ENCODE data around the gene NEFH. TPM values are rescaled to one million over a fixed set of nuclear protein-coding genes. Genes with fewer than 3 reads are reported as not detected.

Gene NEFH
- total RNA-seq, 1 experiment from 2014 or later: 5.7 TPM

DNA sequence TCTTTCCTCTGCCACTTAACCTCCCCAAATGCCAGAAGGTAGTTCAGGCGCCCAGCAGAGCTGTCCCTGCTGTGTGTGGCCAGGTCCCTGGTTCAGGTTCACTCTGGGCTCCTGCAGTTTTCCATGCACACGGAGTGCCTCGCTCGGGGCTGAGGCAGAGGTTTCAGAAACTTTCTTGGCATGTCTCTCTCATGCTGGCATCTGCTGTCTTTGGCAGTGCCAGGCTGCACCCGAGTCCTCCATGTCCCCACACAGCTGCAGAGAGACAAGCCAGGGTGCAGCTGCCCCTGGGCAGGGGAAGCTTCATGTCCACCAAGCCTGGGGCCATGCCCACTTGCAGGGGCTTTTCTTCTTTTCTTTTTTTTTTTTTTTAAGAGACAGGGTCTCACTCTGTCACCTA lies 7.0 kb upstream of the NEFH start:
- no peak overlapping the region for H4K91ac ChIP-seq (ENCODE audit: insufficient read length, low read depth, low read length)
- no peak overlapping the region for H3K9ac ChIP-seq (ENCODE audit: extremely low read depth, insufficient read length, low read length)
- no peak overlapping the region for H3K4me2 ChIP-seq (ENCODE audit: insufficient read depth, insufficient read length, low read length)
- H2BK120ac ChIP-seq (ENCODE audit: low read depth, low read length, poor library complexity, severe bottlenecking): no peak overlapping the region
- no CpG with 5 or more reads among the region's 5 CpGs for WGBS (ENCODE audit: extremely low coverage, insufficient read length, low lambda C conversion rate)
- H2BK5ac ChIP-seq (ENCODE audit: insufficient read length, low read length): no peak overlapping the region
- no peak overlapping the region for H2AFZ ChIP-seq (ENCODE audit: low read length)
- no peaks in the 10 kb centered on the region for H3K36me3 Mint-ChIP-seq (ENCODE audit: insufficient read depth in 1 of 3, low read depth in 3 of 3)
- H3K4me1 ChIP-seq (ENCODE audit: insufficient read depth, low read length): no peaks in the 10 kb centered on the region; the same call in 1 of the 2 replicates
- no peaks in the 10 kb centered on the region for H3K9me3 Mint-ChIP-seq
- H3K4me3 Mint-ChIP-seq: no peak overlapping the region; a peak in 1 of 5 replicates
- peaks cover 85% of the 10 kb centered on the region for H3K27me3 Mint-ChIP-seq (ENCODE audit: low read depth)
- no peak overlapping the region for H2BK20ac ChIP-seq (ENCODE audit: low read depth, low read length, poor library complexity, severe bottlenecking)
- TF ChIP-seq, protein P1, sequence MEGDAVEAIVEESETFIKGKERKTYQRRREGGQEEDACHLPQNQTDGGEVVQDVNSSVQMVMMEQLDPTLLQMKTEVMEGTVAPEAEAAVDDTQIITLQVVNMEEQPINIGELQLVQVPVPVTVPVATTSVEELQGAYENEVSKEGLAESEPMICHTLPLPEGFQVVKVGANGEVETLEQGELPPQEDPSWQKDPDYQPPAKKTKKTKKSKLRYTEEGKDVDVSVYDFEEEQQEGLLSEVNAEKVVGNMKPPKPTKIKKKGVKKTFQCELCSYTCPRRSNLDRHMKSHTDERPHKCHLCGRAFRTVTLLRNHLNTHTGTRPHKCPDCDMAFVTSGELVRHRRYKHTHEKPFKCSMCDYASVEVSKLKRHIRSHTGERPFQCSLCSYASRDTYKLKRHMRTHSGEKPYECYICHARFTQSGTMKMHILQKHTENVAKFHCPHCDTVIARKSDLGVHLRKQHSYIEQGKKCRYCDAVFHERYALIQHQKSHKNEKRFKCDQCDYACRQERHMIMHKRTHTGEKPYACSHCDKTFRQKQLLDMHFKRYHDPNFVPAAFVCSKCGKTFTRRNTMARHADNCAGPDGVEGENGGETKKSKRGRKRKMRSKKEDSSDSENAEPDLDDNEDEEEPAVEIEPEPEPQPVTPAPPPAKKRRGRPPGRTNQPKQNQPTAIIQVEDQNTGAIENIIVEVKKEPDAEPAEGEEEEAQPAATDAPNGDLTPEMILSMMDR (conservative IDR thresholded peaks at IDR 0.05): no peak
- no peak overlapping the region for H3T11ph ChIP-seq (ENCODE audit: low read length)
- H4K8ac ChIP-seq (replicated peaks; ENCODE audit: insufficient read length, low read depth, low read length): no peak overlapping the region
- H2AK5ac ChIP-seq (ENCODE audit: insufficient read length, low read length): no peak overlapping the region
- no peaks in the 10 kb centered on the region for H3K9me3 ChIP-seq (ENCODE audit: control insufficient read depth, low read depth, low read length)
- no peak overlapping the region for H3K56ac ChIP-seq (ENCODE audit: insufficient read length, low read depth, low read length)
- H3K27ac ChIP-seq (ENCODE audit: insufficient read length, low read depth, low read length): no peak overlapping the region
- H4K5ac ChIP-seq (ENCODE audit: insufficient read length, low read depth, low read length): no peak overlapping the region
- no peaks in the 10 kb centered on the region for H3K79me2 ChIP-seq (ENCODE audit: insufficient read depth, low read length)
- H3K23ac ChIP-seq (ENCODE audit: insufficient read length, low read depth, low read length): no peak overlapping the region
- no peak overlapping the region for H3K18ac ChIP-seq (ENCODE audit: insufficient read length, low read depth, low read length)
- no peaks in the 10 kb centered on the region for H4K20me1 ChIP-seq (ENCODE audit: control insufficient read depth, insufficient read depth, insufficient read length)
- H3K14ac ChIP-seq (ENCODE audit: insufficient read depth, low read length): no peak overlapping the region; the same call in 1 of the 2 replicates
- H3K79me1 ChIP-seq (ENCODE audit: insufficient read depth, low read depth, low read length, poor library complexity, severe bottlenecking): no peaks in the 10 kb centered on the region
- DNase-seq: no peak
- peaks cover 20 to 22% of the 10 kb centered on the region in 2 experiments for H3K4me1 Mint-ChIP-seq
- no peak overlapping the region for H2BK15ac ChIP-seq (ENCODE audit: low read depth, low read length)
- peaks cover 6% of the 10 kb centered on the region for H3K23me2 ChIP-seq (ENCODE audit: insufficient read length, low read depth, low read length, poor library complexity, severe bottlenecking)
- H3K27me3 ChIP-seq (ENCODE audit: insufficient read depth, low read length): no peaks in the 10 kb centered on the region; the same call in 1 of the 2 replicates
- no peak overlapping the region for H3K27ac Mint-ChIP-seq
- H3K4ac ChIP-seq (ENCODE audit: low read depth, low read length): no peak overlapping the region
- H2BK12ac ChIP-seq (ENCODE audit: insufficient read length, low read depth, low read length): no peak overlapping the region
